Keratinocyte (primary cell): ENCODE measurements around the gene TYW3.
"Not testable (repeated sequence)": the region's sequence is repeated elsewhere in the genome, so short reads cannot be mapped to it uniquely, and the experiment has no call there.

Experiments
- EZH2 ChIP-seq: IDR thresholded peaks from one replicate; pipeline ENCODE4 v1.6.1; 2012; ENCODE audit warnings: inconsistent platforms, mild to moderate bottlenecking, low read length, moderate library complexity
- TF ChIP-seq, protein P1 (sequence below), 3 experiments: IDR thresholded peaks in 1 of 3; conservative IDR thresholded peaks in 1 of 3; optimal IDR thresholded peaks in 1 of 3; 2 replicates in 2 of 3; 3 replicates in 1 of 3; pipeline versions ENCODE3 to v1.5.1; 2011; ENCODE audit warnings: low read length in 3 of 3, mild to moderate bottlenecking in 3 of 3, moderate library complexity in 2 of 3, control low read depth in 1 of 3, inconsistent platforms in 1 of 3; ENCODE audit not compliant: insufficient read depth in 2 of 3; ENCODE audit errors: extremely low read depth in 1 of 3

DNA sequence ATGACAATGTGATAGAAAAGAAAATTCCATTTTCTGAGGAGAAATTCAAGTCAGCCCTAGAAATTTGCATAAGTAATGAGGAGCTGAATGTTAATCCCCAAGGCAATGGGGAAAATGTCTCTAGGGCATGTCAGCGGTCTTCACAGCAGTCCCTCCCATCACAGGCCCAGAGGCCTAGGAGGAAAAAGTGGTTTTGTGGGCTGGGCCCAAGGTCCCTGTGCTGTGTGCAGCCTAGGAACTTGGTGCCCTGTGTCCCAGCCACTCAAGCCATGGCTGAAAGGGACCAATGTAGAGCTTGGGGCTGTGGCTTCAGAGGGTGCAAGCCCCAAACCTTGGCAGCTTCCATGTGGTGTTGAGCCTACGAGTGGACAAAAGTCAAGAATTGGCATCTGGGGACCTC, 23.7 kb downstream of the TYW3 start:
- TF ChIP-seq, protein P1, sequence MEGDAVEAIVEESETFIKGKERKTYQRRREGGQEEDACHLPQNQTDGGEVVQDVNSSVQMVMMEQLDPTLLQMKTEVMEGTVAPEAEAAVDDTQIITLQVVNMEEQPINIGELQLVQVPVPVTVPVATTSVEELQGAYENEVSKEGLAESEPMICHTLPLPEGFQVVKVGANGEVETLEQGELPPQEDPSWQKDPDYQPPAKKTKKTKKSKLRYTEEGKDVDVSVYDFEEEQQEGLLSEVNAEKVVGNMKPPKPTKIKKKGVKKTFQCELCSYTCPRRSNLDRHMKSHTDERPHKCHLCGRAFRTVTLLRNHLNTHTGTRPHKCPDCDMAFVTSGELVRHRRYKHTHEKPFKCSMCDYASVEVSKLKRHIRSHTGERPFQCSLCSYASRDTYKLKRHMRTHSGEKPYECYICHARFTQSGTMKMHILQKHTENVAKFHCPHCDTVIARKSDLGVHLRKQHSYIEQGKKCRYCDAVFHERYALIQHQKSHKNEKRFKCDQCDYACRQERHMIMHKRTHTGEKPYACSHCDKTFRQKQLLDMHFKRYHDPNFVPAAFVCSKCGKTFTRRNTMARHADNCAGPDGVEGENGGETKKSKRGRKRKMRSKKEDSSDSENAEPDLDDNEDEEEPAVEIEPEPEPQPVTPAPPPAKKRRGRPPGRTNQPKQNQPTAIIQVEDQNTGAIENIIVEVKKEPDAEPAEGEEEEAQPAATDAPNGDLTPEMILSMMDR (optimal IDR thresholded peaks at IDR 0.05 in 1 of 3, IDR thresholded peaks at IDR 0.05 in 1 of 3, conservative IDR thresholded peaks at IDR 0.05 in 1 of 3; ENCODE audit: extremely low read depth in 1 of 3, insufficient read depth in 2 of 3, low read length in 3 of 3): not testable (repeated sequence)
- TF ChIP-seq EZH2: not testable (repeated sequence)
